ENCODE data around the gene ADCY3. TPM values are rescaled to one million over a fixed set of nuclear protein-coding genes. Genes with fewer than 3 reads are reported as not detected.

Gene ADCY3
- total RNA-seq, 1 experiment from 2014 or later: 71.1 TPM

DNA sequence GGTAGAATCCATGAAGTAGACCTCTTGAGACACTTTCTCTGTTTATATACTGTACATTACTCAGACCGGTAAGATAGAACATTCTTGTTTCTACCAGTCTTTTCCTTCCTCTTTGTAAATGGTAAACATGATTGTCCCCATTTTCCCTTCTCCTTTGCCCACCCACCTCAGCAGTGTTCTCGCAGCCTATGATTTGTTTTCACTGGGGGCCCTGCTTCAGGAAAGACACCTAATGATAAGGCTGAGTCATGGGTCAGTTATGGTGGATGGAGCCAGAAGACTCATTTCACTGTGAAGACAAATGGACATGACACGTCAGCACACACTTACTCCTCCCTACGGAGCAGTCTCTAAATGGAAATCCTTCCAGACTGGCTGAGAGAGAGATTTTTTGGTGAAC, 103.2 kb downstream of the ADCY3 start:
- no peak overlapping the region for H3K4me3 ChIP-seq (replicated peaks in 1 of 2; ENCODE audit: low read depth in 1 of 2, low read length in 2 of 2)
- H3K36me3 ChIP-seq (ENCODE audit: control insufficient read depth in 1 of 2, insufficient read depth in 2 of 2, low read length in 2 of 2): peaks cover 38 to 60% of the 10 kb centered on the region in 2 experiments
- intact Hi-C loops (cut with micrococcal nuclease): no loop called here
- no peaks in the 10 kb centered on the region for H3K27me3 ChIP-seq (ENCODE audit: insufficient read depth, low read length)
- no peaks in the 10 kb centered on the region for H4K20me1 ChIP-seq (ENCODE audit: insufficient read depth)
- ATAC-seq (no peak), DNase-seq (ENCODE audit: low read depth, low spot score) (no peak)
- no peak overlapping the region for H3K4me2 ChIP-seq (ENCODE audit: low read length)
- ChIA-PET POLR2A (no interaction called here), CTCF (interaction anchor here (2.5 kb wide), 1 partner anchor 11 kb away, joined by 9 read pairs; no protein-coding TSS in a partner anchor), RAD21 (ENCODE audit: low non-redundant PET in 1 of 2, low total read pairs in 2 of 2, uncharacterized antibody in 2 of 2, unreplicated experiment in 2 of 2) (no interaction called here)
- no peak overlapping the region for H2AFZ ChIP-seq (ENCODE audit: low read depth, low read length, poor library complexity, severe bottlenecking)
- no peaks in the 10 kb centered on the region for H3K9me2 ChIP-seq (ENCODE audit: insufficient read depth)
- no peak for TF ChIP-seq SIN3A (IDR thresholded peaks at IDR 0.05; ENCODE audit: low read depth)
- TF ChIP-seq ZFX (IDR thresholded peaks at IDR 0.05): no peak
- no peak for TF ChIP-seq CTCF (IDR thresholded peaks at IDR 0.05 in 2 of 3, conservative IDR thresholded peaks at IDR 0.05 in 1 of 3; ENCODE audit: borderline replicate concordance in 1 of 3, insufficient read depth in 1 of 3, low read depth in 2 of 3, low read length in 2 of 3)
- TF ChIP-seq SP1 (IDR thresholded peaks at IDR 0.05; ENCODE audit: low read depth): no peak
- no peak for TF ChIP-seq CEBPB (IDR thresholded peaks at IDR 0.05; ENCODE audit: low read depth)
- TF ChIP-seq EZH2 (IDR thresholded peaks at IDR 0.05): no peak
- TF ChIP-seq ELF1 (IDR thresholded peaks at IDR 0.05; ENCODE audit: borderline replicate concordance, low read depth): no peak
- TF ChIP-seq CBX3 (IDR thresholded peaks at IDR 0.05; ENCODE audit: low read depth): no peak
- TF ChIP-seq, protein P1, sequence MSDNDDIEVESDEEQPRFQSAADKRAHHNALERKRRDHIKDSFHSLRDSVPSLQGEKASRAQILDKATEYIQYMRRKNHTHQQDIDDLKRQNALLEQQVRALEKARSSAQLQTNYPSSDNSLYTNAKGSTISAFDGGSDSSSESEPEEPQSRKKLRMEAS (IDR thresholded peaks at IDR 0.05): no peak
- TF ChIP-seq FOSL1 (IDR thresholded peaks at IDR 0.05; ENCODE audit: low read depth): no peak
- no peak overlapping the region for H3K9ac ChIP-seq (ENCODE audit: low read length)
- no peak overlapping the region for H3K27ac ChIP-seq (ENCODE audit: low read depth, low read length)
- peaks cover 36% of the 10 kb centered on the region for H3K79me2 ChIP-seq (ENCODE audit: insufficient read depth, low read length)
- no peaks in the 10 kb centered on the region for H3K4me1 ChIP-seq (ENCODE audit: control insufficient read depth in 1 of 2, insufficient read depth in 2 of 2, low read length in 2 of 2)
- H3K9me3 ChIP-seq (ENCODE audit: control insufficient read depth in 1 of 2, insufficient read depth in 1 of 2, low read depth in 1 of 2, low read length in 2 of 2): no peaks in the 10 kb centered on the region
- no TSS peak for BruUV-seq (replicated peaks)

DNA sequence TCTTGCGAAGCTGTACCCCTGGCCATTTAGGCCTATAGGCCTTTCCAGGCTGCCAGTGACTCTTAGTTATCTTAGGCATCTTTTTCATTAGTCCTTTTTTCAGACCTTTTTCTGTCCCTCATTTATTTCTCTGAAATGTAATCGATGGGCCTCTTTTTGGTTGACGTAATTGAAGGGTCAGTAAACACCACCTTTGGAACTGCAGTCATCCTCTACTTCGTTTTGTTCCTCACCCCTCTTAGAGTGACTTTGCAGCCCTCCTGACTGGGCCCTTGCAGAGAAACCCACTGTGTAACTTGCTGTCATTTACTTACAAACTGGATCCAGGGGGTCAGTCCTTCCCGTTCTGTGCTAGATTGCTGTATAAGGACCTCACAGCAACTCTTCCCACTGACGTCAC, 103.6 kb downstream of the ADCY3 start:
- no peaks in the 10 kb centered on the region for H3K27me3 ChIP-seq (ENCODE audit: insufficient read depth, low read length)
- ChIA-PET RAD21 (ENCODE audit: low non-redundant PET in 1 of 2, low total read pairs in 2 of 2, uncharacterized antibody in 2 of 2, unreplicated experiment in 2 of 2) (no interaction called here), CTCF (no interaction called here), POLR2A (no interaction called here)
- BruUV-seq (replicated peaks): no TSS peak
- peaks cover 39% of the 10 kb centered on the region for H3K79me2 ChIP-seq (ENCODE audit: insufficient read depth, low read length)
- H3K4me1 ChIP-seq (ENCODE audit: control insufficient read depth in 1 of 2, insufficient read depth in 2 of 2, low read length in 2 of 2): no peaks in the 10 kb centered on the region
- no peak overlapping the region for H3K9ac ChIP-seq (ENCODE audit: low read length)
- H2AFZ ChIP-seq (ENCODE audit: low read depth, low read length, poor library complexity, severe bottlenecking): no peak overlapping the region
- no peak overlapping the region for H3K4me2 ChIP-seq (ENCODE audit: low read length)
- no peaks in the 10 kb centered on the region for H3K9me3 ChIP-seq (ENCODE audit: control insufficient read depth in 1 of 2, insufficient read depth in 1 of 2, low read depth in 1 of 2, low read length in 2 of 2)
- H3K36me3 ChIP-seq (ENCODE audit: control insufficient read depth in 1 of 2, insufficient read depth in 2 of 2, low read length in 2 of 2): peaks cover 35 to 56% of the 10 kb centered on the region in 2 experiments
- intact Hi-C loops (cut with micrococcal nuclease): no loop called here
- no peak overlapping the region for H3K4me3 ChIP-seq (replicated peaks in 1 of 2; ENCODE audit: low read depth in 1 of 2, low read length in 2 of 2)
- no peak overlapping the region for H3K27ac ChIP-seq (ENCODE audit: low read depth, low read length)
- DNase-seq (ENCODE audit: low read depth, low spot score): no peak
- no peaks in the 10 kb centered on the region for H4K20me1 ChIP-seq (ENCODE audit: insufficient read depth)
- H3K9me2 ChIP-seq (ENCODE audit: insufficient read depth): no peaks in the 10 kb centered on the region
- no peak for ATAC-seq
- TF ChIP-seq YY1 (IDR thresholded peaks at IDR 0.05; ENCODE audit: extremely low read depth, insufficient replicate concordance, low read depth, low read length) (no peak), EZH2 (IDR thresholded peaks at IDR 0.05) (no peak), SP1 (IDR thresholded peaks at IDR 0.05; ENCODE audit: low read depth) (no peak), ZFX (IDR thresholded peaks at IDR 0.05) (no peak), ZBTB33 (IDR thresholded peaks at IDR 0.05; ENCODE audit: extremely low read depth, insufficient replicate concordance, low read length) (no peak)
- TF ChIP-seq, protein P2, sequence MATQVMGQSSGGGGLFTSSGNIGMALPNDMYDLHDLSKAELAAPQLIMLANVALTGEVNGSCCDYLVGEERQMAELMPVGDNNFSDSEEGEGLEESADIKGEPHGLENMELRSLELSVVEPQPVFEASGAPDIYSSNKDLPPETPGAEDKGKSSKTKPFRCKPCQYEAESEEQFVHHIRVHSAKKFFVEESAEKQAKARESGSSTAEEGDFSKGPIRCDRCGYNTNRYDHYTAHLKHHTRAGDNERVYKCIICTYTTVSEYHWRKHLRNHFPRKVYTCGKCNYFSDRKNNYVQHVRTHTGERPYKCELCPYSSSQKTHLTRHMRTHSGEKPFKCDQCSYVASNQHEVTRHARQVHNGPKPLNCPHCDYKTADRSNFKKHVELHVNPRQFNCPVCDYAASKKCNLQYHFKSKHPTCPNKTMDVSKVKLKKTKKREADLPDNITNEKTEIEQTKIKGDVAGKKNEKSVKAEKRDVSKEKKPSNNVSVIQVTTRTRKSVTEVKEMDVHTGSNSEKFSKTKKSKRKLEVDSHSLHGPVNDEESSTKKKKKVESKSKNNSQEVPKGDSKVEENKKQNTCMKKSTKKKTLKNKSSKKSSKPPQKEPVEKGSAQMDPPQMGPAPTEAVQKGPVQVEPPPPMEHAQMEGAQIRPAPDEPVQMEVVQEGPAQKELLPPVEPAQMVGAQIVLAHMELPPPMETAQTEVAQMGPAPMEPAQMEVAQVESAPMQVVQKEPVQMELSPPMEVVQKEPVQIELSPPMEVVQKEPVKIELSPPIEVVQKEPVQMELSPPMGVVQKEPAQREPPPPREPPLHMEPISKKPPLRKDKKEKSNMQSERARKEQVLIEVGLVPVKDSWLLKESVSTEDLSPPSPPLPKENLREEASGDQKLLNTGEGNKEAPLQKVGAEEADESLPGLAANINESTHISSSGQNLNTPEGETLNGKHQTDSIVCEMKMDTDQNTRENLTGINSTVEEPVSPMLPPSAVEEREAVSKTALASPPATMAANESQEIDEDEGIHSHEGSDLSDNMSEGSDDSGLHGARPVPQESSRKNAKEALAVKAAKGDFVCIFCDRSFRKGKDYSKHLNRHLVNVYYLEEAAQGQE (IDR thresholded peaks at IDR 0.05; ENCODE audit: low read depth): no peak

Measured in HCT116 (cell line).